HG02970 (cell line): ENCODE data around the gene SEMA6A.
"Not testable (repeated sequence)": the region's sequence is repeated elsewhere in the genome, so short reads cannot be mapped to it uniquely, and the experiment has no call there.

Source experiments
- ATAC-seq: cut with Tn5 transposase; IDR thresholded peaks from one replicate; pipeline ENCODE4 v1.9.1; 2021; ENCODE audit warnings: mild to moderate bottlenecking, moderate library complexity, moderate number of reproducible peaks; ENCODE audit not compliant: unreplicated experiment, low FRiP score

The SEMA6A gene

DNA sequence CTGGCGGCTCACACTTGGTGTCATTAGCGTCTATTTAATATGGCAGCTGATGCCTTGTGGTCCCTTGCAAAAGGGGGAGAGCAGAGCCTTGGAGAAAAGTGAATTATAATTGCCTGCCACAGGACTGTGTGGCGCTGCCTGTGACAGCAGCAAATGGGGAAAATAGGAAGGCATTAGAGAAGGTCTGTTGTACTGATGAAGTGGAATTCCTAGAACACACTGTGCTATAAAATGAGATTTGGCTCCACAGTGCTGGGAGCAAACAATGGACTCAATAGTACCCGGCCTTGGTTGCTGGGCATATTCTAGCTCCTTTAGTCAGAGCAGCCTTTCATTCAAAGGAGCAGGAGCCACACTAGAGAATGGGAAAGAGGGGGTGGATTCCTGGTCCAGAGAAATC lies 21.3 kb downstream of the SEMA6A start:
- no peak for ATAC-seq

DNA sequence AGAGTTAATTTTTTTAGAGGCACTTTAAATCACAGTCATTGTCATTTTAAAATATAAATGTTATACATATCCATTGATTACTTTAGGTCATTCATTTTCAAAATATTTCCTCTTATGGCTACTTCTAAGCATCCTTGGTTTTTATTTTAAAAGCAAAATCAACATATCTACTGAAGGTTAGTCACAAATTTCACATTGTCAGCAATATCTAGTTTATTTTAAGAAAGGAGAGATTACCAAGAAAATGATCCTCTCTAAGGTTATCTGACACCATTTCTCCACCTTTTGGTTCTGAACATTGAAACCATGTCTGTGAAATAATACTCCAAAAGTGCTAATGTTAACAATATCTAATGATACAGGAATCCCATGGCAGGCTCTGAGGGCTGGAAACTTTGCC lies 24.5 kb downstream of the SEMA6A start:
- ATAC-seq, result no peak

DNA sequence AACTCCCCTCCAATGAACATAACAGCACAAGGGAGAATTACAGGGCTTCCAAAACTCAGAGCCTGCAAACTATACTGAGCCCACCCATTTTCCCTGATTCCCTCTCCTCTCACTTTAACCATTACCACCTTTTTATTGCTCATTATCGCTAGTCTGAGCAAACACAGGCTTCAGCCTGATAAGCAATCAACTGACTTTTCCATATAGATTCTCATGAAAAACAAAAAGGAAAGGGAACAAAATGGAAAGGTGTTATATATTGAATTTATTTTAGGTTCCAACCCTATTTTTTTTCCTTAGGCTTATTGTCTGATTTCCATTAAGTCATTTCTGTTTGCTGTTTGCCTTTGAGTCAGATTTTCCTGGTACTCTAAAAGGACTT lies 27.9 kb downstream of the SEMA6A start:
- no peak for ATAC-seq

DNA sequence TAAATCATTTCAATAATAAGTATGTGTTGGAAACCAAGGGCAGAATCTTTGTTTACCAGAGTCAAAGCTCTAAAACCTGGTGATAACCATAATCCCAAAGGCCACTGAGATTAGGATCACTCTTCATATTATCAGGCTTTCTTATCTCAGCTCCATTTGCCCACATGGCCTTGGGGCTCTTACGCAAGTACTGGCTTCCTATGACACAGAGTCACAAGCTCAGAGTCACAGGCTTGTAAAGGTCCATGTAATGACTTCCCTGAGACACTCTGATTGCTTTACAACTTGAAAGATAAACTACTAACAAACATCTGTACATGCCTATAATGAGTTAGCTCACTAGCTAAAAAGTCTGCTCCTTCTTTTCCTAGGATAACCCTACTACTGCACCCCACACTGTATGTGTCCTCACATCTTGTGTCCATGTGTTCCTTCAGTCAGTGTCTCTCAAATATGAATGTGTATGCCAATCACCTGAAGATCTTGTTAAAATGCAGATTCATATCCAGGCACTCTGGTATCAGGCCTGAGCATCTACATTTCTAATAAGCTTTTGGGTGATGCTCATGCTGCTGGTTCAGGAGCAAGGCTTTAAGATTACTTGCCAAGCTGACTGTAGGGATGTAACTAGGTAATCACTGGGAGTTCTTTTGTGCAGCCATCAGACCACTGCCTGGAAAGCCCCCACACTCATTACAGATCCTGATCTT lies 28.4 kb downstream of the SEMA6A start:
- ATAC-seq, result no peak

DNA sequence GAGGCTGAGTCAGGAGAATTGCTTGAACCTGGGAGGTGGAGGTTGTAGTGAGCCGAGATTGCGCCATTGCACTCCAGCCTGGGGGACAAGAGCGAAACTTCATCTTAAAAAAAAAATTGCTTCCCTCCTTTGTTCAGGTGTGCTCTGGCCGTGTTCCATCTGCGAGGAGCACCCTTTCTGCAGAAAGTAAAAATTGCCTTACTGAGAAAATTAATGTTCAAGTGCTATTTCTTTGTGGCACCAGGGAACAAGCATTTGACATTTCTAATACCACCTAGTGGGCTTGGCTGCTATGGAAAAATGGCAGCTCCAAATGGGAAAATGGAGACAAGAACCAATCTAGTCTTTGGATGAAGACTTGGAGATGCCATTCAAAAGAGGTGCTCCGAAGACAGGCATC lies 29.2 kb downstream of the SEMA6A start:
- not testable (repeated sequence) for ATAC-seq

DNA sequence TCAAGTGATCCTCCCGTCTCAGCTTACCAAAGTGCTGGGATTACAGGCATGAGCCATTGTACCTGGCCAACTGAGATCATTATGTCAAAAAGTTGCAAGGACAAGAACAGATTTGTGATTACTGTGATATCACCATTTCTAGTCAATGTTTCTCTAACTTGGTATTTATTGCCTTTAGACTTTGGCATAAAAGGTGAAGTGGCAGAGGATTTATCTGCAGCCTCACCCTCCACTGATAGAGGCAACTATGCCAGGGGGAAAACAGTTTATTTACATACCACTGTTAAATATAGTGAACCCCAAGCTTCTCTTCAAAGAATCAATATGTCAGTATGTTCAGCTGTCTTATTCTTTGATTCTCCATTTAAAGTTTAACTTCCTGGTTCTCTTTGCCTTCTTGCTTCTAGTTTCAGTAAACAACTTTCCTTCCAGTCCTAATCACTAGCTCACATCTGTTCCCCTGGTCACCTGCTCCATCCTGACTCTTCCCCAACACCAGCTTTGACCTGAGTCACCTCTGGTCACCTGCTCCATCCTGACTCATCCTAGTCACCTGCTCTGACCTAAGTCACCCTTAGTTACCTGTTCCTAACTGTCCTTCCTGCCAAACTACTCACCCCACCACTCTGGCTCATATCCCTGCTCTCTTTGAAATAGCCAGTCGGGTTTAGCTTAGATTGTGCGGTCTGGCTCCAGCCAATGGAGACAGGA lies 29.9 kb downstream of the SEMA6A start:
- no peak for ATAC-seq

DNA sequence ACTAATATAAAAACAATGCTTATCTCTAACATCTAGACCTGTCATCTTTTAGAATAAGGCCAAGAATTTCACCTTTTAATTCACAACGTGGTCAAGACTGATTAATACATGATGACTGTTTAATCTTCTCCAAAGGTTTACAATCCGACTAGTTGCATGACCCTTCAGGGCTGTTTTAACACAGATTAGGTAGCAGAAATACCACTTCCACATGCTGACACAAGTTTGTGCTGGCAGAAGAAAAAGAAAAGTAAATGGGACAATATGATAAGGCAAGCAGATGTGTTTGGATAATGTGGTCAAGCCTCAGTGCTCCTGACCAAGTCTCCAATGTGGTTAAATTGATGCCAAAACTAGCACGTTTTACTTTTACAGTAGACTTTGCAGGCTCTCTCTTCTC lies 31.1 kb downstream of the SEMA6A start:
- ATAC-seq, result no peak

DNA sequence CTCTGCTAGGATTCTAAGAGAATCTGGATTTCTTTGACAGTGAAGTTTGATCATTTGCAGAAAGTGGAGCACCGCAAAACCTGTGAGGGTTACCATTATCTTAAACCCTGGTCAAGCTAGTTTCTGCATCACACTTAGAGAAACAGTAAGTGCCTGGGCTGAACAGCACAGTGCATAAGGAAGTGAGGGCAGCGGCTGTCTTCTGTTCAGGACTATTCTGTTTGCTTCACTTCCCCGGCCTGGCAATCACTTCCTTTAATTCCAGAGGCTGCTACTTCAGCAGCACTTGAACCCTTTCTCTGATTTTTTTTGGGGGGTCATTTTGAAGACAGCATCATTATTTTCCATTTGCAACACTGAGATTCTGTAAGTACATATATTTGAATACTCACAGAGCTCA lies 32.0 kb downstream of the SEMA6A start:
- no peak for ATAC-seq

DNA sequence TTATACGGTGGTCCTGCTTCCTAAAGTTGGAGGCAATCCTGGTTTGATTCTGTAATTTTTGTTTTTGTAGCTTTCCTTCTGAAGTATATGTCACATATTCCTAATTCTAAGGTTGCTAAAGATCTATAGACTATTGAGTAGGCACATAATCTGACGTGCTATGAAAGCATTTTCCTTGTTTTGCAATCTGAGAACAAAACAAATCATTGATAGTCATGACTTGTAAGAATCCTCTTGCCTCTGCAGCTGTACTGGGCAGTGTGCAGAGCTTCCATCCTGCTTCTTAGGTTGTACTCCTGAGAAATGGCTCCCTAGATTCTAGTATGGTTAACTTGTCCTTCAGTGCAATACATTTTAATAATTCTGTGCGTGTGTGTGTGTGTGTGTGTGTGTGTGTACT lies 35.4 kb downstream of the SEMA6A start:
- ATAC-seq, result no peak

DNA sequence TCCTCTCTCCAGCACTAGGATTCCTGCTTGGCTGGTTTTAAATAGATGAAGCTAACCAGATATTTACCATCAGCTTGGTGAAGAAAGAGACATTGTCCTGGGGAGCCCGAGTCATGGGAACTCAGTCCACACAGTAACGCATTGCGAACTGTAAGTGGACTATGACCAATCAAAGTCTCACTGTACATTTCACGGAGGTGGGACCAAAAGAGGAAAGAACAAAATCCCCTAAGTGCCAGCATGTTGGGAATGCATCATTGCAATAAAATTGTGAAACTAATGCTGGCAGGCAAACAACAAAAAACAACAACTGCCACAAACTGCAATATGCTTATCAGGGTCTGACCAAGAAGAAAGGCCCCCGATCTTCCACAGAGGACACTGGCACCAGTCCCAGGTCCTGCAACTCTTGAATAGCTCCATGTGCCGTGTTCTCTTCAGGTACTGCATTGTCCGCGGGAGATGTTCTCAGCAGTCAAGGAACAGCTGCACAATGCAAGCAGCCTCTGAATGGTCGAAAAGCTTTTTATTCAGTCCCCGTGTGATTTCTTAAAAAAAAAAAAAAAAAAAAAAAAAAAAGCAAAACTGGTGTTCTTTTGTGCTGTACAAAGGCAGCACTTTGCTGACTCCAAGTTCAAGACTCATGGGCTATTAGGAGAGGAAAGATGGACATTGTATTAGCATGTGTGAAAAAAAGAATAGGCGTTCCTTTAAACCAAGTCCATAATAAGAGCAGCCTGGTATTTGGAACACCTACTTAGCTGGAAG lies 38.1 kb downstream of the SEMA6A start:
- ATAC-seq, result no peak

DNA sequence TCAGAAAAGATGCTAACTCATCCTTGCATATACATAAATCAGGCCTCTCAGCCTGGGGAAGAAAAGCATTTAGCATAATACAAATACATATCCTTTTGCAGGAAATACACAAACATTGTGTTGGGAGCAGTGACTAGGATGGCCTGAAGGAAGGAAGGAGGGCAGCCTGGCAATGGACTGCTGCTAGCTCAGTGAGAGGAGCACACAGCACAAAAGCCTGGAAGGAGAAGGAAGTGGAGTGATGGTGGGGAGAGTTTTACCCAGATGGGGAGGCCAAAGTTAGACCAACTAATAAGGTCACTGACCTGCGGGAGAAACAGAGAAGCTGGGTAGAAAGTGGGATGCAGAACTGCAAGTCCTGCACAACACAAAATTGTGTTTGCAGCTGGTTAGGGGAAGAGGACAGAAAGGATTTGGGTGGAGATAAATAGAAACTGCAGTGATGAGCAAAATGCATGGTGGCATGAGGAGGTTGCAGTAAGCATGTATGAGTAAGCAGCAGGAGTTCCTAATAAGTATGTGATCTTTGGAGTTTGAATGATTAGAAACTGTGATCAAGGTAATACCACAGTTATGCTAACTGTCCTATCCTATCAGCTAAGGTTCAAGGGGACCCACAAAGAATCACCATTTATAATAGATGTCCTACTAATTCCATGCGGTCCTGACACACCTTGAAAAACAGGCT lies 39.5 kb downstream of the SEMA6A start:
- ATAC-seq, result no peak

DNA sequence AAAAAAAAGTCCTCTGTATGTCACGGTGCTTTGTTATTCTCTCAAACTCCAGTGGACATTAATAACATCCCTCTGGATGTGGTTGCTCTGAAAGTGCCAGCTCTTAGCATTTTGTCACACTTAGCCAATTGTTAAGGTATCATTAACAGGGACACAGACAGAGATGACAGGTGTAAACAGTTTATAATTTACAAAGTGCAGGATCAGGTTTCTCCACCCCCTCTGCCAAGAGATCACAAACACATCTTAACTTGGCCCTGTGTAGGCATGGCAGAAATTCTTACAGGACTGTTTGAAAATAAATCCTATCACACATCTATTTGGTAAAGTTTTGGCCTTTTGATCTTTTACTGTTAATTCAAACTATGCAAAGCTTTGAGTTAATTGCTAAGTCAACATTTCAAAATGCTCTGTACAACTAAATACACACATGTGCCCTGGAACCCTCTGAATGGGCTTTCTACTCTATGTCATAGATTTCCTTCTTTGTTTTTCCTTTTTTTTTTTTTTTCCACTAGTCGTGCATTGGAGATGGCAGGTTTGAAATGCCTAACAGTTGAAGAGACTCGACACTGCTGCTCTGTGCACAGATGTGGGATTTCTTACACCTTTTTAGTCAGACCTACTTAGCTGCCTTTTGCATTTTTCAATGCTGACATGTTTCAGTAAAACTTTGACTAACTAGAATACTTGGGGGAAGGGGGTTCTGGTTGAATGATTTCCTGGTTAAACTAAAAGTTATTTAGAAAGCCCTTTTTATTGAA lies 41.7 kb downstream of the SEMA6A start:
- ATAC-seq, result no peak

DNA sequence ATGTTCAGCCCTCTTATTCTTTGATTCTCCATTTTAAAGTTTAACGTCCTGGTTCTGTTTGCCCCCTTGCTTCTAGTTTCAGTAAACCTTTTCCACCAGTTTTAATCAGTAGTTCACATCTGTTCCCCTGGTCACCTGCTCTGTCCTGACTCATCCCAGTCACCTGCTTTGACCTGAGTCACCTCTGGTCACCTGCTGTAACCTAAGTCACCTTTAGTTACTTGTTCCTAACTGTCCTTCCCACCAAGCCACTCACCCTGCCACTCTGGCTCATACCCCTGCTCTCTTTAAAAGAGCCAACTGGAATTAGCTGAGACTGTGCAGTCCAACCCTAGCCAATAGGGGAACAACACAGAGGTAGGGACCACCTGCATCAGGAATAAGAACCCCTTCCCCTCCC lies 43.0 kb downstream of the SEMA6A start:
- ATAC-seq, result no peak

DNA sequence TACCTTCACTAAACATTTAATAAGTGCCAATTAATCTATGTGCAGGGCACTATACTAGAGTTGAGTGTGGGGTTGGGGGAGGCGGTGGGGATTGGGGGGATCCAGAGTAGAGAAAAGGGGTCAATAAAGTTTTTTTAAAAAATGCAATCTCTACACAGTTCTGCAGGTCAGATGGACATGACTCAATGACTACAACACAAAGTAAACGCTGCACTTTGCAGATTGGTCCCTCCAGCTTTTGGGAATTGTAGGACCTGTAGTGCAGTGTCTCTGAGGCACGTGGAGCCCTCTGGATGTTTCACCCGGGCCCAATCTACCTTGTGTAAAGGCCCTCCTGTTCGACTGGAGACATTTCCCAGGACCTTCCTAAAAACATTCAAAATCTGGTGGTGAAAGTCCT lies 43.5 kb downstream of the SEMA6A start:
- no peak for ATAC-seq

DNA sequence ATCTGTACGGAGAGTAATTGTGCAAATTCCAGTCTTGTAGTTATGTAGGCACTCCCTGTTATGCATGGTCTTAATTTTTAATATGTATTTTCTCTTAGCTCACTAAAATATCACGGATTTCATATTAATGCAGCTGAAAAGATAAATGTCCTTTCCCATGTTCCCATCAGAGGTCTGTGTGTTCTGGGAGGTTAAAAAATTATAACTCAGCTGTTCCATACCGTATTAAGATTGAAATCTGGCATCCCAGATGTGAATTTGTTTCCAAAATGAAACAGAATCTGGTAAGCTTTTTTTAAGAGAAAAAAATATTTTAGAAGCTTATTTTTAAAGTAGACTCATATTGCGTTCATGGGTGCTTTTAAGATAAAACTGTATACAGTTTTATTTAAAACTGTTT lies 44.3 kb downstream of the SEMA6A start:
- ATAC-seq, result no peak

DNA sequence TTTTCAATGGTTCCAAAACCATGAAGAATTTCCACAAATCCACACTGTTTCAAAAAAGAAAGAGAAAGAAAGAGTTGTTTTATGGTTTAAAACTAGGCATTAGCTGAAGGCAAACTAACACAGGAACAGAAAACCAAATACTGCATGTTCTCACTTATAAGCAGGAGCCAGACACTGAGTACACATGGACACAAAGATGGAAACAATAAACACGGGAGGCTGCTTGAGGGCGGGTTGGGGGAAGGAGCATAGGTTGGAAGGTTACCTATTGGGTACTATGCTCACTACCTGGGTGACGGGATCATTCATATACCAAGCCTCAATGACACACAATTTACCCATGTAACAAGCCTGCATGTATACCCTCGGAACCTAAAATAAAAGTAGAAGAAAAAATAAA lies 45.0 kb downstream of the SEMA6A start:
- no peak for ATAC-seq

DNA sequence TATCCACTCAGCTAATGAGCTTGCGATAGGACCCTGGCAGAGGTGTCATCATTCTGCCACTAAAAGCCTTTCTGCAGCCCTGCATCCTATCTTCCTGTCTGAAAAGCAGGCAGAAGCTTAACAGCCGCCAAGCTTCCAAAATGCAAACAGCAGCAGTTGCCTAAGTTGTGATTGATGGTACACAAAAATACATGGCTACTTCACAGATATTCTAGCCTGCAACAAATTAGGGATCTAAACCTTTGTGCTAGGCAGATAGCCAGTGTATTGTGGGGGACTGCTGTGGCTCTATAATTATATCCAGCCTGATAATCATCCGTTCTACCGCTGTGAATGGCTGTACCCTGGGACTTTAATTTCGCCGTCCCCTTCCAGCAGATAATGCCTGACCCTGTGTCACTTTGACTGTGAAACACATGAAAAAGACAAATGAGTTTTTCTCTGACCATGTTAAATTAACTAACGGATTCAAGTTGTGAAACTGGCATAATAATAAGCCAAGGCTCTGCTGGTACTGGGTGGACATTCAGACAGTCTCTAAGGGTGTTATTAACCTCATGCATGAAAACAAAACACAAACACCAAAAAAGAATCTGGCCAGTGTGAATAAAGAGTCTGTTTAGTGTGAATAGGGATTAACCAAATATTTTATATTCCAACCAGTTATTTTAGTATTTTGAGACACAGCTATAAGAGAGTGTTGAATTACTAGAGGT lies 45.9 kb downstream of the SEMA6A start:
- no peak for ATAC-seq

DNA sequence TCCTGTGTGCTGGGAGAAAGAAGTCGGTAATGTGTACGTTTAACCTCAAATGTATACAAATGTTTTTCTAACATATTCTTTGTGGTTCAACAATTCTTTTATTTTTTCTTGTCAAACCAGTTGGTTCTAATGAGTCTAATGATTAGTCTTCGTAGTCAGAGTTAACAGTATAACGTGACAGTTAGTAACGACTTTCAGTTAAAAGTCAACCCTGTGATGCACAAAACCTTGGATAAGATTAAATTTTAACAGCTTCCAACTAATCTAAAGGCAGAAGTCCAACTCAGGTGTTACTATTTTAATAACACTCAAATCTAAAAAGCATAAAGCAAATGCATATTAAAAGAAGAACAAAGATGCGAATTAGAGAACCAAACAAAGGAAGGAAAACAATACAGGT lies 47.0 kb downstream of the SEMA6A start:
- ATAC-seq, result no peak

DNA sequence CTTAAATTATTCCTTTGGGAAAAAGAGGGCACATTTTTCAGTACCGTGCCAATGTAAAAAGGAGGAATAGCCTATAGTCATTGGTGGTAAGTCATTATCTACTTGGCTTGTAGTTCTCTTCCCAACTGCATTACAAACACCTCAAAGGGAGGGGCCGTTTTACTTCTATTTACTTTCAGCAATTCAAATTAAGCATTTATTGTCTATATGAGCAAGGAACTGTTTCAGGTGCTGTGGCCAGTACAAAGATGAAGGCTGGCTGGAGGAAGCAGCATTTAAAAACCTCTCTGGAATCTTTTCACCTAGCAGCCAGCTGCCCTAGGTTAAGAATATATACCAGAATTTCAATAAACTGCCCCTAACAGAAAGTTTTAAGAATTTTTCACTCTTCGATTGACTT lies 48.9 kb downstream of the SEMA6A start:
- no peak for ATAC-seq

DNA sequence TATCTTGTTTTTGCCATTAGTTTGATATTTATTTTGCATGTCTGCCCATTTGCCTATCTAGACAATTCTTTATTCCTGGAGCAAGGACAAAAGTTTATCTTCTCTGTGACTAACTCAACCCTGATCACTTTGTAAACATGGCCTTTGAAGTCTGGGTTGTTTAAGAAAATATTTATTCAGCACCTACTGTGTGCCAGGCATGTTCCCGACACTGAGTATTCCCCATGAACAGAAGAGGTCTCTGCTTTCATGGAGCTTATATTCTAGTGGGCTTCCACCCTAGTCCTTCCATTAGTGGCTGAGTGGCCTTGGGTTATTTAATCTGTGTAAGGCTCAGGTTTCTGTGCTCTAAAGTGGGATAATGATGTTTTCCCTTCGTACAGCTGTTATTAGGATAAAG lies 49.7 kb downstream of the SEMA6A start:
- no peak for ATAC-seq
